GM12872 (cell line): Measurements from ENCODE around the gene CD320.

Source experiments
- CTCF ChIP-seq: IDR thresholded peaks from 3 replicates; pipeline ENCODE4 v1.5.1; 2011; ENCODE audit warnings: low read depth, mild to moderate bottlenecking, low read length, moderate library complexity; ENCODE audit not compliant: insufficient read depth

CD320 gene

GRCh38 chr19:8262431-8262830 lies 45.7 kb downstream of the CD320 start:
- TF ChIP-seq CTCF, result no peak

DNA sequence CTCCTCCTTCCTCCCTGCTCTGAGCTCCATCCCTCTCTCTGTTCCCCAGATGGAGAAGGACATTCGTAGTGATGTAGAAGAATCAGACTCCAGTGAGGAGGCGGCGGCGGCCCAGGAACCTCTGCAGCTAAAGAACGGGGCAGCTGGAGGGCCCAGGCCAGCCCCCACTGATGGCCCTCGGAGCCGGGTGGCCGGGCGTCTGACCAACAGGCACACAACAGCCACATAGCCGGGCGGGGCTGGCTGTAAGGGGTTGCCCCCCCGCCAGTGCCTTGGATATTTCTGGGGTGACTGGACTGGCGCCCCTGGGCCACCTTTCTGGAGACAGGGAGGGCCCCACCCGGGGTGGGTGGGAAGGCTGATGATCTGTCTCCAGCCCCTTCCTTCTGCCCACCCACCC lies 46.3 kb downstream of the CD320 start:
- no peak for TF ChIP-seq CTCF

GRCh38 chr19:8261347-8261746 lies 46.8 kb downstream of the CD320 start:
- no peak for TF ChIP-seq CTCF

DNA sequence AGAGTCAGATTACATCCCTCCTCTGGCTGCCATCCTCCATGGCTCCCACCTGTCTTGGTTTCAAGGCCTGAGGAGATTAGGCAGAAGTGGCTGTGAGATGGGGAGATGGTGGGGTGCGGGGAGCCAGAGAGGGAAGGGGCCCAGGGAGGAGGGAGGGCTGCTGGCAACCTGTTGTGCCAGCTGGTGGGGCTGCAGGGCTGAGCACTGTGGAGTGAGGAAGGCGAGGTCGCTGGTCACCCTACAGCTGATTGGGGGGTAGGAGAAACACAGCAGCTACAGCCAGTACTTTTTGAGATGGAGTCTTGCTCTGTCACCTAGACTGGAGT lies 48.3 kb downstream of the CD320 start:
- TF ChIP-seq CTCF, result no peak

- no peak for TF ChIP-seq CTCF
These were observed 48.8 kb downstream of the CD320 start for GRCh38 chr19:8259142-8259921.

DNA sequence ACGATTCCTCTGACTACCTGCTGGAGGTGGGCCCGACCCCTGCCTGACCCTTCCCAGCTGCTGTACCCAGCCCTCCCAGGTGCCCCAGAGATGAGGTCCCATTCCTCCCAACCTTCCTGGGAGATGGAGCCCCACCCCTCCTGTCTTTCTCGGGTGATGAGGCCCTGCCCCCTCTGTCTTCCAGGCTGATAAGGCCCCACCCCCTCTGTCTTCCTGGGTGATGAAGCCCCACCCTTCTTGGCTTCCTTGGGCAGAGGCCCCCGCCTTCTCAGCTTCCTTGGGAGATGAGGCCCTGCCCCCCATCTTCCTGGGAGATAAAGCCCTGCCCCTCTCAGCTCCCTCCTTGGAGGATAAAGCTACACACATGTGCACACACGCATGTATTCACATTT lies 51.1 kb downstream of the CD320 start:
- no peak for TF ChIP-seq CTCF

DNA sequence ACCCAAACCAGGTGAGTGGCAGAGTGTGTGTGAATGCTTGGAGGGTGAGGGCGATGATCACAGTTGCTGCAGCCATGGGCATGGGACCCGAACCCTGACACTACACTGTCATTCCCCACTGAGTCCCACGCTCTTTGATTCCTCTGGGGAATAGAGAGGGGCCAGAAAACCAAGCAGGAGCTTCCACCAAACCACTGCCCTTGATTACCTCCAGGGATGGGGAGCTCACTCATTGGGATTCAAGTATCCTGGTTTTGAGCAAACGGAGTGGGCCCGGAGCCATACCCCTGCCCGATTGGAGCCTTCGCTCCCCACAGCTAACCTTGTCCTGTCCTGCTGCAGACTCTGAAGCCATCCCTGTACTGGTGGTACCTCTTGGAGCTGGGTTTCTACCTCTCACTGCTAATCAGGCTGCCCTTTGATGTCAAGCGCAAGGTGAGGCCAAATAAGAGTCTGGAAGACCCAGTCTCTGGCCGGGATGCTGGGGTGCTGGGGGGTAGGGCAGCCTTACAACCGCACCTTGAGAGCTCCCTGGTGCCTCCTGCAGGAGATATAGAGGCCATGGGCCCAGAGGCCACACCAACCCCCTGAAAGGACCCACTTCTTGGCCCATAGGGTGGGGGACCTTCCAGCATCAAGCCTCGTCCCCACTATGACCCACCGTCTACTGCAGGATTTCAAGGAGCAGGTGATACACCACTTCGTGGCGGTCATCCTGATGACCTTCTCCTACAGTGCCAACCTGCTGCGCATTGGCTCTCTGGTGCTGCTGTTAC lies 51.7 kb downstream of the CD320 start:
- TF ChIP-seq CTCF, result no peak
